ENCODE measurements around the gene SEL1L3. TPM values are rescaled to one million over a fixed set of nuclear protein-coding genes. Genes with fewer than 3 reads are reported as not detected.

SEL1L3 gene
- total RNA-seq, 1 donor from 2014 or later, result 3.2 TPM

DNA sequence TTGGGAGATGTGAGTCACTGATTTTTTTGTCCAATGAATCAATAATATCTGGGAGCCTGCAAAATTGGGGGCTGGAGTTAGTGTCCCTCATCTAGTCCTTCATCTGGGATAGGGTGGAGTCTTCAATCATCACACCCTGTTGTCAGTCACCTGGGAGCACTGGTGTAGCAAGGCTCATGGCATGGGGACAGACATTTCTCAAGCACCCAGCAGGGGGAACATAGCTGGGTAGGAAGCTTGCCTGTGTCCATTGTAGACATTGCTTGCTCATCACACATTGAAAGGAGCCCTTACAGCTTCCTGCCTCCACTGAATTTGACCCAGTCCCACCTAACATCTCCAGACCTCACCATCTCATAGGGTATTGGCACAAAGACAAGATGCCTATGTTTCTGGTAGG is 61.2 kb downstream of the SEL1L3 start:
- Histone ChIP-seq H3K36me3 (no peaks in the 10 kb centered on the region), H3K27ac (replicated peaks) (no peak overlapping the region), H3K4me3 (no peak overlapping the region), H3K4me1 (no peaks in the 10 kb centered on the region), H3K9me3 (replicated peaks) (no peaks in the 10 kb centered on the region), H3K27me3 (ENCODE audit: low read depth) (no peaks in the 10 kb centered on the region)
- DNase-seq, result no peak
- no peak for TF ChIP-seq CTCF (IDR thresholded peaks at IDR 0.05; ENCODE audit: borderline replicate concordance)
- intact Hi-C loops (cut with micrococcal nuclease), result no loop called here

DNA sequence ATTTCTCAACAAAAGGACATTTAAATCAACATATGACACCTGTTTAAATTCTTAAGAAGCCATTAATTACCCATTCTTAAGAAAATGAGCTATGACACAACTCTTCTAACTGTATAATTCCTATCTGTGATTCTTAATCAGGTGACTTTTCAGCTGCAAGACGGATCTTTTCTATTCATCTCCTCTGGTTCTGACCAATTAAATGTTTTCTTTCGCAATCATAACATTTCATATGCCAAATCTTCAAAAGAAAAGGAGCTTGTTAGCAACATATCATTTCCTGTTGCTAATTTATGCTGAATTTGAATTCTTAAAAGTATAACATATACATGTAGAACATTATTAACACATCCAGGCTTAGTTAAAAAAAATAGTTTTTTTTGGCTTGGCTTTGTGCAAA is 62.5 kb downstream of the SEL1L3 start:
- Histone ChIP-seq H3K27me3 (ENCODE audit: low read depth) (no peaks in the 10 kb centered on the region), H3K9me3 (replicated peaks) (no peaks in the 10 kb centered on the region), H3K4me3 (no peak overlapping the region), H3K4me1 (no peaks in the 10 kb centered on the region), H3K27ac (replicated peaks) (no peak overlapping the region), H3K36me3 (no peaks in the 10 kb centered on the region)
- intact Hi-C loops (cut with micrococcal nuclease), result no loop called here
- no peak for TF ChIP-seq CTCF (IDR thresholded peaks at IDR 0.05; ENCODE audit: borderline replicate concordance)
- DNase-seq, result no peak

DNA sequence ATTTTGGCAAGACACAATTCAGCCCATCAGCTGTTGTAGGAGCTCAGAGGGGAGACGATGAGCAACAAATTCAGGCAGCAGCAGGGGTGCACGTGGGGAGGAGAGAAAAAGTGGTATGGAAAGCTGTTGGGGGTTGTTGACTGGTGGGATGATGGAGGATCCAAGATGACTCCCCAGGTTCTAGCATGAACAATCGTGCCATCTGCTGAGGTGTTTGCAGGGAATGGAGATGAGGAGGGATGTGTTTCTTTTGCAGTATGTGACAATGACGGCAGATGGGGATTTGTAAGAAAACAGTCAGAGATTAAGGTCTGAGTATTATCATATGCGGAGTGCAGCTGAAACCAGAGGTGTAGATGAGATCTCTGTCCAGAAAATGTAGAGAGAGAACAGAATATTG is 63.3 kb downstream of the SEL1L3 start:
- no peak for TF ChIP-seq CTCF (IDR thresholded peaks at IDR 0.05; ENCODE audit: borderline replicate concordance)
- no peaks in the 10 kb centered on the region for H3K4me1 ChIP-seq
- DNase-seq, result no peak
- intact Hi-C loops (cut with micrococcal nuclease), result no loop called here
- no peak overlapping the region for H3K4me3 ChIP-seq
- no peak overlapping the region for H3K27ac ChIP-seq (replicated peaks)
- no peaks in the 10 kb centered on the region for H3K36me3 ChIP-seq
- H3K27me3 ChIP-seq (ENCODE audit: low read depth), result no peaks in the 10 kb centered on the region
- H3K9me3 ChIP-seq (replicated peaks), result no peaks in the 10 kb centered on the region

DNA sequence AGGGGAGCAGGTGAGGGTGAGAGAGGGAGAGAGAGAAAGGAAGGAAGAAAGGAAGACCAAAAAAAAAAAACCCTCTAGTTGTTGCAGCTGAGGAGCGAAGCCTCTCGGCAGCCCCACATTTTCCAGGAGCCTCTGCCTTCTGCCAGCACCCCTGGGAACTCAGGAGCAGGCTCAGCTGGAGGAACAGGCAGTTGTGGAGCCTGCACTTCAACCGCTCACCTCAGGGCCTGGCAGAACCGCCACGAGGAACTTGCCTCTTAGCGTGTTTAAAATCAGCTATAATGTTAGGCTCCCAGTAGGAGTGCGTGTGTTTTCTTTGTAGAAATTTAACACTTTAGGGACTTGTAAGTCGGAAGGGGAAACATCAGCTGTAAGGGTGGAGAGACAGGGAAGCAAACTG is 65.7 kb downstream of the SEL1L3 start:
- intact Hi-C loops (cut with micrococcal nuclease), result no loop called here
- peaks cover 2% of the 10 kb centered on the region for H3K36me3 ChIP-seq
- TF ChIP-seq CTCF (IDR thresholded peaks at IDR 0.05; ENCODE audit: borderline replicate concordance), result no peak
- no peak overlapping the region for H3K27ac ChIP-seq (replicated peaks)
- no peak for DNase-seq
- no peaks in the 10 kb centered on the region for H3K9me3 ChIP-seq (replicated peaks)
- no peaks in the 10 kb centered on the region for H3K4me1 ChIP-seq
- no peaks in the 10 kb centered on the region for H3K27me3 ChIP-seq (ENCODE audit: low read depth)
- no peak overlapping the region for H3K4me3 ChIP-seq

GRCh38 chr4:25795566-25796454 is 67.0 kb downstream of the SEL1L3 start:
- H3K27me3 ChIP-seq (ENCODE audit: low read depth), result no peaks in the 10 kb centered on the region
- H3K4me1 ChIP-seq, result no peaks in the 10 kb centered on the region
- H3K36me3 ChIP-seq, result peaks cover 2% of the 10 kb centered on the region
- intact Hi-C loops (cut with micrococcal nuclease), result no loop called here
- no peak overlapping the region for H3K4me3 ChIP-seq
- no peaks in the 10 kb centered on the region for H3K9me3 ChIP-seq (replicated peaks)
- TF ChIP-seq CTCF (IDR thresholded peaks at IDR 0.05; ENCODE audit: borderline replicate concordance), result no peak
- no peak overlapping the region for H3K27ac ChIP-seq (replicated peaks)
- no peak for DNase-seq
